NCI-H187 (cell line): ENCODE measurements around the gene ELF2.
"Not testable (repeated sequence)": the region's sequence is repeated elsewhere in the genome, so short reads cannot be mapped to it uniquely, and the experiment has no call there.

Experiments
- DNase-seq, 2 experiments: peaks; one replicate each; lab custom pipeline; 2025; lab: John Stamatoyannopoulos, UW

The ELF2 gene

DNA sequence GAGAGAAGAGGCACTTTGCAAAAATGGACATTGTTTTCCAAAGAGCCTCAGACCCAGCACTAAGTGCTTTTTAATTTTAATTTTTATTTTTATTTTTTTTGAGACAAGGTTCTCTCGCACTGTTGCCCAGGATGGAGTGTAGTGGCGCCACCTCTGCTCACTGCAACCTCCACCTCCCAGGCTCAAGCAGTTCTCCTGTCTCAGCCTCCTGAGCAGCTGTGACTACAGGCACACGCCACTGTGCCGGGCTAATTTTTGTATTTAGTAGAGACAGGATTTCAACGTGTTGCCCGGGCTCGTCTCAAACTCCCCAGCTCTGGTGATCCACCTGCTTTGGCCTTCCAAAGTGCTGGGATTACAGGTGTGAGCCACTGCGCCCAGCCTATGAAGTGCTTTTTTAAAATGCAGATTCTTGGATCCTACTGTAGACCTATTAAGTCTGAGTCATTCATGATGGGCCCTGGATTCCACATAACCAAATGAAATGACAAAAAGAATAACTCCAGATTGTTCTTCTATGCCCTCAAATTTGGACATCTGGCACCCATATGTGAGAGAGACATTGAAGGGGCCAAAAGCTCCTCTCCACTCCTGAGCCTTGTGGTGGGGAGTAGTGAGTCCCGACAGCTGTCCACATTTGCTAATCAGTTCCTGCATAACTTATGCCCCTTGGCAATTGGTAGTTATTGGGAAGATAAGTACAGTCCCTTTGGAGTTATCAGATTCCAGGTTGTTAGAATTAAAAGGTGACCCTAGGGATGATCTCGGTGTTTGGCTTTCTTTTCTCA lies 157.9 kb downstream of the ELF2 start:
- no peak for DNase-seq

DNA sequence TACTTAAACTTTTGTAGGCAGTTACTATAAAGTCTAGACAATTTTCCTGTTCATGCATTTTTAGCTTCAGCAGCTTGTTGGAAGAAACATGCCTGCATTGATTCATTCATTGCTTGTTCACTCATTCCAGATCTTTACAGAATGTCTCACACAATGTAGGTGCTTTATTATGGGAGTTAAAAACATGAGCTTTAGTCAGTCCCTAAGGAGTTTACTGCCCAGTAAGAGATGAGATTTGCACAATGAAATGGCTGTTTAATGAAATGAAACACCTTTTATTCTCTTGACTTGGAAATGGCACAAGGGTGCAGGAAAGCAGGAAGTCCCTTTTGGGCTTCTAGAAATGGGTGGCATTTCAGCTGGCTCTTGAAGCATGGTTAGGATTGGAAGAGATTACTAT lies 158.5 kb downstream of the ELF2 start:
- no peak for DNase-seq

DNA sequence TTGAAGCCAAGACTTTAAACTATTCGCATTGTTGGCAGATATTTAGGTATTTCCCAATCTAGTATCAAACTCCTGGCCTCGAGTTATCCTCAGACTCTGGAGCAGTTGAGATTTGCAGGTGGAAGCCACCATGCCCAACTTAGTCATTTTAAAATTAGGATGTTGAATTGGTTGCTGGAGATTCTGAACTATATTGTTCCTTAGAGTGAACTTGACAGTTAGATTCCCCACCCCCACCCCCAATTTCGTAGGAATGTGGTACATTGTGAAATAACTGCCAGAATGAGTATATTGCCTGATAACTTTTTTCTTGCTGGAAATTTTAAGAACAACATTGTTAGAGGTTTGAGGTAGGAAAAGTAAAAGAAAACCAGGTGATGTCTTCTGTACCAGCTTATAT lies 159.2 kb downstream of the ELF2 start:
- DNase-seq: no peak

DNA sequence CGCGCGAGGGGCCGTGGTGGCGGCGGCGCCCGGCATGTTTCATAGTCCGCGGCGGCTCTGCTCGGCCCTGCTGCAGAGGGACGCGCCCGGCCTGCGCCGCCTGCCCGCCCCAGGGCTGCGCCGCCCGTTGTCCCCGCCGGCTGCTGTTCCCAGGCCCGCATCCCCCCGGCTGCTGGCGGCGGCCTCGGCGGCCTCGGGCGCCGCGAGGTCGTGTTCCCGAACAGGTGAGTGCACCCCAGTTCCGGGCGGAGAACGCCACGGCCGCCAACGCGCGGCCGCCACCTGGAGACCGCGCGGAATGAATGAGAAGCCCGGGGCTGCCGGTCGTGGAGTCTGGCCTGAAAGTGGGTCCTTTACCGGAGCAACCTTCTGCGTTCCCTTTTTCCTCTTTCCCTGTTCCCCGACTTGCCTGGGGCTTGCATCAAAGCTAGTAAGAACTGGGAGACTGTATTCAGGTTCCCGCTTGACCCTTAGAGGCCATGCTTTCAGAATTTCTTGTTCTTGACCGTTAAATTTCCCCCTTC lies 161.0 kb downstream of the ELF2 start:
- peak in 1 of 2 experiments; percentile 6 for DNase-seq

DNA sequence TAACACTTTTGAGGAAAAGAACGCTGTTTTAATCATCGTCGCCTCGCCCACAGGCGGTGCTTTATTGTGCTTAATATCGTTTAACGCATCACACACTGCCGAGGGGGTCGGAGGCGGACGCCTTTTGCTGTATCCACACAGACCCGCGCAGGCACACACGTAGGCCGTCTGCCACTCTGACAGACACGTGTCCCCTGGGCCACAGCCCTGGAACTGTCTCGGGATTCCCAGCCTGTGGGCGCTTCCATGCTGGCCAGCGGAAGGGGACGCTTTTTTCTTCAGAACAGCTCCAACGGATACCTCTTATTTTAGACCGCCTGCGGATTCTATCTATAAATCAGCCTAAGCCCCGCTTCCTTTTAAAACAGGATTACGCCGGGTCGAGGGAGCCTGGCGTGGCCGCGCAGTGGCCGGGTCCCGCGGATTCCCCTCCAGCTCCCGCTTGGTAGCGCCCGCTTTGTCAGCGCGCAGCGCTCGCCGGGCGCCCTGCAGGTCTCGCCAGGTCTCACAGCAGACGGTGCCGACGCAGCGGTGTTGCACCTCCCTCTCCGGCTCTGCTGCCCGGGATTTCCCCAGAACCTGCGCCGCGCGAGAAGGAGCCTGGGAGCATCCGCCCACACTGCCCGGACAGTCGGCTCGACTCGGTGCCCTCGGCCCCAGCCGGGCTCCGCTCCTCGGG lies 161.6 kb downstream of the ELF2 start, which contains the start of gene NOCT:
Gene NOCT (plus strand): TSS at position 513 of the 679 bp plus-strand sequence. CDS start 201 bp downstream, outside the sequence.
- DNase-seq: peak; percentile 36 to 74

DNA sequence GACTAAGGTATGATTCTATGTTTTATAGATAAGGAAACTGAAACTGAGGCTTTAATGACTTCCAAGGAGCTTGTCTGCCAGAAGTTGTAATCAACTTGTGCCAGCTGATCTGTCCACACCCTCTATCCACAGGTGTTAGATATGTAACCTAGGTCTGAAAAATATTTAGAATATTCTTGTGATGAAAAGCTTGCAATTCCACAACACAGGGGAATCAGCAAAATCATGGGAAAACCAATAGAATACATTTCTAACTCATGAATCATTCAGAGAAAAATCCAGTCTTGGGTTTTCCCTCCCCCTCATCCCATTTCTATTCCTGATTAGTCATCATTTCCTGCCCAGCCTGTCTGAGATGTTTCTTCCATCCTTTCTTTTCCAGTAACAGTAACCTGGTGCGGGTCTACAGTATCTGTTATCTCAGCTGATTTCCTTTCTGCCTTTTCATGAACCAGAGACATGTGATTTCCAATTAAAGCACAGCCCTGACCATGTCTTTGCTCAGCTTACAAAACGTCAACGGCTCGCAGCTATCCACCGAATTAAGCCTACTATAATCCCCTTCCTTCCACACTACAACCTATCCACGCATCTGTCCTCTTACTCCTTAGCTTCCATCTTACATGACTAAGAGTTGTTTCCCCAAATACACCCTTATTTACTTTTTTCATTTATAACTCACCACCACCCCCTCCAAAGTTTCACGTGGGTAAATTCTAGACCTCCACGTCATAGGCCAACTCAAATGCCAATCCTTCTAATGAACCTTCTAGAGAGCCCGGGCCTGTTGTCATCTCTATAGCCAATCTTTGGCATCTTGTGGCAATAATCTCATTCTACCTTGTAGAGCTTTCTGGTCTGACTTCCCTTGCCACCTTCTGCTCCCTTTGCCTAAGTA lies 162.4 kb downstream of the ELF2 start:
- no peak for DNase-seq

DNA sequence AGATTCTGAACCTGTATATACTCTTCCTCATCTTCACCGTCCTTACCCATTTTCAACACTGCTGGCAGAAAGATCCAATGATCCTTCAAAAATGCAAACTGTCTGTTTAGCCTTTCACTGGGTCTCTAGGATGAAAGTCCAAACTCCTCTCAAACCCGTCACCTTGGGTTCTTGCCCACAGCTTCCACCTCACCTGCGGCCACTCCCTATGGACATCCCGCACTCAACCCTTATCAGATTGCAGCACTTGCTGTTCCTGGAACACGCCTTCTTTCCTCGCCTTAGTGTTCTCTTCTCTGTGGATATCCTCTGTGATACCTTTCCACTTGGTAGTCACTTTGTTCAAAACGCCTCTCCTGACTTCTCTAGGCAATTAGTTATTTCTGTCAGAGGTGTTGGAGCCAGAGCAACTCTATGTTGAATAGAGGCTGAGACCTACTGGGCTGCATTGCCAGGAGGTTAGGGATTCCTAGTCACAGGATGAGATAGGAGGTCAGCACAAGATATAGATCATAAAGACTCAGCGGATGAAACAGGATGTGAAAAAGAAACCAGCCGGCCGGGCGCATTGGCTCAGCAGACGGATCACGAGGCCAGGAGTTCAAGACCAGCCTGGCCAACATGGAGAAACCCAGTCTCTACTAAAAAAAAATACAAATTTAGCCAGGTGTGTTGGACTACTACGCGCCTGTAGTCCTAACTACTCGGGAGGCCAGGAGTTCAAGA lies 165.6 kb downstream of the ELF2 start:
- no peak for DNase-seq

DNA sequence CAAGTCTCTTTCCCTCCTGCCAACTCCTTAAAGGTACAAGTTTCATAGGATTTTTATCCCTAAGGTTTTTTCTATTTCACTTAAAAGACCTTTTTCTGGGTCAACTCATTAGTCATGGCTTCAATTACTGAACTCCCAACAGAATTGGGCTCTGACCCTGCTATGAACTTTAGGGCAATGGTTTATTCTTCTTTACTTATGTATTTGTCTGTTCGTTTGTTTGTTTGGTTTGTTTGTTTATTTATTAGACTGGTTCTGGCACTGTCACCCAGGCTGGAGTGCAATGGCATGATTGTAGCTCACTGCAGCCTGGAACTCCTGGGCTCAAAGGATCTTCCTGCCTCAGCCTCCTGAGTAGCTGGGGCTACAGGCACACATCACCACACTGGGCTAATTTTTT lies 167.3 kb downstream of the ELF2 start:
- DNase-seq: no peak

DNA sequence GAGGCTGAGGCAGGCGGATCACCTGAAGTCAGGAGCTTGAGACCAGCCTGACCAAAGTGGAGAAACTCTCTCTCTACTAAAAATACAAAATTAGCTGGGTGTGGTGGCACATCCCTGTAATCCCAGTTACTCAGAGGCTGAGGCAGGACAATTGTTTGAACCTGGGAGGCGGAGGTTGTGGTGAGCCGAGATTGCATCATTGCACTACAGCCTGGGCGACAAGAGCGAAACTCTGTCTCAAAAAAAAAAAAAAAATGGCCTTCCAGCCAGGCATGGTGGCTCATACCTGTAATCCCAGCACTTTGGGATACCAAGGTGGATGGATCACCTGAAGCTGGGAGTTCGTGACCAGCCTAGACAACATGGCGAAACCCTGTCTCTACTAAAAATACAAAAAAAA lies 168.7 kb downstream of the ELF2 start:
- DNase-seq: not testable (repeated sequence)

DNA sequence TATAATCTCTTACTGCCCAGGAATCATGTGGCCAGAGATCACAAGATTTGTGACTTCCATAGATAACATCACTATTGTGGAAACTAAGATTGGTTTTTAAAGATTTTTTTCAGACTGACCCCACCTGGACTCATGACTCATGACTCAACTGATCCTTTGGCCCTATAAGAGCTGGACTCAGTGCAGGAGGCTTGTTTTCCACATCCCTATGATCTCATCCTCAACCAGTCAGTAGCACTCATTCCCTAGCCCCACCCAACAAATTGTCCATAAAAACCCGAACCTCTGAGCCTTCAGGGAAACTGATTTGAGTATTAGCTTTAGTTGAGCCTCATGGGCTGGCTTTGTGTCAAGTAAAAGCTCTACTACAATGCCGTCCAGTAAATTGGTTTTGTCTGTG lies 169.4 kb downstream of the ELF2 start:
- no peak for DNase-seq
